ENCODE data around the gene WDR3.

The WDR3 gene

DNA sequence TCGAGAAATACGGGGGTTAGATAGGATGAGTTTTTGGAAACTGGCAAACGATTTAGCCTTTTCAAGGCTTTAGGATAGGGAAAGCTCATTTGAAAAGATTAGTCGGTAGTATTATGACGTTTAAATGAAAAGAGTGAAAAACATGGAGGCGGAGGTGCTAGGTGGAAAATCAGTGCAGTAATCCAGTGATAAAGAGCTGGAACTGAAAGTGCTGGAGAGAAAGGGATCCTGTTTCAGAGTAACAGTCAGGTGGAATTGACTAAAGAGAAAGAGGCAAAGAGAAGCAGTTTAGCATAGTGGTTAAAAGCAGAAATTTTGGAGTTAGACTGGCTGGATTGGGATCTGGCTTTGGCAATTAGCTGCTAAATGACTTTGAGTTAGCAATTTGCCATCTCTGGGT, 945 bp downstream of the WDR3 start:
- no peaks in the 10 kb centered on the region for H3K9me3 ChIP-seq (ENCODE audit: control insufficient read depth, low read length)
- H3K4me3 ChIP-seq (ENCODE audit: low read depth, low read length) = peak overlapping the region; percentile 91
- H3K9ac ChIP-seq = no peak overlapping the region
- no peaks in the 10 kb centered on the region for H3K27me3 ChIP-seq (ENCODE audit: control insufficient read depth, insufficient read depth, low read length)
- H3K27ac ChIP-seq = peak overlapping the region; percentile 64
- peak overlapping the region; percentile 73 for H3K4me2 ChIP-seq (ENCODE audit: low read length)
- TF ChIP-seq, protein P1, sequence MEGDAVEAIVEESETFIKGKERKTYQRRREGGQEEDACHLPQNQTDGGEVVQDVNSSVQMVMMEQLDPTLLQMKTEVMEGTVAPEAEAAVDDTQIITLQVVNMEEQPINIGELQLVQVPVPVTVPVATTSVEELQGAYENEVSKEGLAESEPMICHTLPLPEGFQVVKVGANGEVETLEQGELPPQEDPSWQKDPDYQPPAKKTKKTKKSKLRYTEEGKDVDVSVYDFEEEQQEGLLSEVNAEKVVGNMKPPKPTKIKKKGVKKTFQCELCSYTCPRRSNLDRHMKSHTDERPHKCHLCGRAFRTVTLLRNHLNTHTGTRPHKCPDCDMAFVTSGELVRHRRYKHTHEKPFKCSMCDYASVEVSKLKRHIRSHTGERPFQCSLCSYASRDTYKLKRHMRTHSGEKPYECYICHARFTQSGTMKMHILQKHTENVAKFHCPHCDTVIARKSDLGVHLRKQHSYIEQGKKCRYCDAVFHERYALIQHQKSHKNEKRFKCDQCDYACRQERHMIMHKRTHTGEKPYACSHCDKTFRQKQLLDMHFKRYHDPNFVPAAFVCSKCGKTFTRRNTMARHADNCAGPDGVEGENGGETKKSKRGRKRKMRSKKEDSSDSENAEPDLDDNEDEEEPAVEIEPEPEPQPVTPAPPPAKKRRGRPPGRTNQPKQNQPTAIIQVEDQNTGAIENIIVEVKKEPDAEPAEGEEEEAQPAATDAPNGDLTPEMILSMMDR (IDR thresholded peaks at IDR 0.05) = no peak
- peak overlapping the region; percentile 91 for H2AFZ ChIP-seq
- no peaks in the 10 kb centered on the region for H3K36me3 ChIP-seq (ENCODE audit: control insufficient read depth, insufficient read depth, low read length)
- peaks cover 7% of the 10 kb centered on the region for H3K4me1 ChIP-seq
- H3K79me2 ChIP-seq = peaks cover 13% of the 10 kb centered on the region

DNA sequence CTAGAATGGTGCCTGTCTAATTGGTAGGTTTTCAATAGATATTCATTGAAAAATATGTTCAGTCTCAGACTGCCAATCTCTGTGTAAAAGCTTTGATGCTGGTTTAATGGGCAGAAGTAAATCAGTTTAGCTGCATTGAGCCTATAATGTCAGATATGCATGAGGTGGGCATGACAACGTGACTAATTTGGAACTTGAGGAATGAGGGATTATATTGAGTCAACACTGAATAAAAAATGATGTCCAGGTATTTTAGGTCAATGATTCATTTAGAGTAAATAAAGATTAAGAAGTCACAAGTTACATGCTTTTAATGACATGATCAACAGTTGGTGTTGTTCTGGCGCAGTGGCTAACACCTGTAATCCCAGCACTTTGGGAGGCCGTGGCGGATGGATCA, 3.0 kb downstream of the WDR3 start:
- Histone ChIP-seq H2AFZ (no peak overlapping the region), H3K27ac (no peak overlapping the region), H3K36me3 (ENCODE audit: control insufficient read depth, insufficient read depth, low read length) (no peaks in the 10 kb centered on the region), H3K4me3 (ENCODE audit: low read depth, low read length) (no peak overlapping the region), H3K27me3 (ENCODE audit: control insufficient read depth, insufficient read depth, low read length) (no peaks in the 10 kb centered on the region), H3K9me3 (ENCODE audit: control insufficient read depth, low read length) (no peaks in the 10 kb centered on the region), H3K4me2 (ENCODE audit: low read length) (no peak overlapping the region), H3K79me2 (peaks cover 9% of the 10 kb centered on the region), H3K4me1 (peaks cover 5% of the 10 kb centered on the region), H3K9ac (no peak overlapping the region)
- TF ChIP-seq, protein P1 (IDR thresholded peaks at IDR 0.05) = no peak

DNA sequence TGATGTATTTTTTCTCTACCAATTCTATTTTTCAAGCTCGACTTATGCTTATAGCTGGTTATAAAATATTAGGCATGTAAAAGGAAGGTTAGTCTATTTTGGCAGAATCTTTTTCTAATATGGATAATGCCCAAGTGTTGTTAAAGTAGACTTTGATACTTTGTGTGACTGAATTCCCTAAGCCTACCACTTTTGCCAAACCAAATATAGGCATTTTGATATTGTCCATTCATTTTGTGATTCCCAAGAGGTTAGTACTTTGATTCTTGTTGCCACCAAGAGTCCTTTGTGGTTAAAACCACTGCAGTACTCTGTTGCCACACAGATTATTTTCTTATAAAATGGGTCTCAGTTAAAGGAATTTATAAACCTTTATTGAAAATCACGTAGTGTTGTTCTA, 4.2 kb downstream of the WDR3 start:
- no peaks in the 10 kb centered on the region for H3K36me3 ChIP-seq (ENCODE audit: control insufficient read depth, insufficient read depth, low read length)
- H3K9me3 ChIP-seq (ENCODE audit: control insufficient read depth, low read length) = no peaks in the 10 kb centered on the region
- TF ChIP-seq, protein P1 (IDR thresholded peaks at IDR 0.05) = no peak
- H3K27me3 ChIP-seq (ENCODE audit: control insufficient read depth, insufficient read depth, low read length) = no peaks in the 10 kb centered on the region
- H3K79me2 ChIP-seq = peaks cover 4% of the 10 kb centered on the region
- H3K27ac ChIP-seq = no peak overlapping the region
- H3K9ac ChIP-seq = no peak overlapping the region
- no peak overlapping the region for H3K4me2 ChIP-seq (ENCODE audit: low read length)
- H3K4me1 ChIP-seq = no peaks in the 10 kb centered on the region
- H3K4me3 ChIP-seq (ENCODE audit: low read depth, low read length) = no peak overlapping the region
- no peak overlapping the region for H2AFZ ChIP-seq

DNA sequence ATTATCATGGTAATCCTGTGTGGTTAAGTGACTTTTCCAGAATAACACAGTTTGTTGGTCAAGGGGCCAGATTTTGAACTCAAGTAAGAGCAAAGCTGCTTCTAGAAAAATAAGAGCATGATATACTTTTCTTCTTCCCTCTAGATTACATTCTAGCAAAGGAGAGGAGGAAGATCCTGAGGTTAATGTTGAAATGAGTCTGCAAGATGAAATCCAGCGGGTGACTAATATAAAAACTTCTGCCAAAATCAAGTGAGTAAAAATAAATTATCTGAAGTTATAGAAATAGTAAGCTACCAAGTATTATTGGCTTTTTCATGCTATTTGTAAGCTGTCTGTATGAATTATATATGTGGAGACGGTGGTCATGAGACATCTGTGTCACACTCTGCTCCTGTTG, 12.8 kb downstream of the WDR3 start:
- Histone ChIP-seq H3K4me2 (ENCODE audit: low read length) (no peak overlapping the region), H3K4me1 (no peaks in the 10 kb centered on the region), H3K27ac (no peak overlapping the region), H3K36me3 (ENCODE audit: control insufficient read depth, insufficient read depth, low read length) (no peaks in the 10 kb centered on the region), H3K9ac (no peak overlapping the region), H2AFZ (no peak overlapping the region), H3K4me3 (ENCODE audit: low read depth, low read length) (no peak overlapping the region), H3K79me2 (no peaks in the 10 kb centered on the region), H3K9me3 (ENCODE audit: control insufficient read depth, low read length) (no peaks in the 10 kb centered on the region), H3K27me3 (ENCODE audit: control insufficient read depth, insufficient read depth, low read length) (no peaks in the 10 kb centered on the region)
- TF ChIP-seq, protein P1 (IDR thresholded peaks at IDR 0.05) = no peak

DNA sequence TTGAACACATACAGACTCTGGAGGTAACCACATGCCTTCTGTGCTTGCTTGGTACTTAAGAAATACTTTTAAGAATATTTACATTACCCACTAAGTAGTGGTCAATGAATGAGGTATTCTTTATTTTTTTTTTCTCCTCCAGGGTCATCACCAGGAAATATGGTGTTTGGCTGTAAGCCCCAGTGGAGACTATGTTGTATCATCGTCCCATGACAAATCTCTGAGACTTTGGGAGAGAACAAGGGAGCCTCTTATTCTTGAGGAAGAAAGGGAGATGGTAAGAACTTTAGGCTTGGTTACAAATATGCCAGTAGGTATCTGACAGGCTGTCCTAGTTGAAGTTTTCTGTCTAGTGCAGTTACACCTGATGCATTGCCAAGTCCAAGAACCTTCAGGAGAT, 22.8 kb downstream of the WDR3 start:
- Histone ChIP-seq H2AFZ (no peak overlapping the region), H3K4me3 (ENCODE audit: low read depth, low read length) (no peak overlapping the region), H3K79me2 (no peaks in the 10 kb centered on the region), H3K4me2 (ENCODE audit: low read length) (no peak overlapping the region), H3K9me3 (ENCODE audit: control insufficient read depth, low read length) (no peaks in the 10 kb centered on the region), H3K4me1 (peaks cover 3% of the 10 kb centered on the region), H3K27ac (no peak overlapping the region), H3K9ac (no peak overlapping the region), H3K36me3 (ENCODE audit: control insufficient read depth, insufficient read depth, low read length) (no peaks in the 10 kb centered on the region), H3K27me3 (ENCODE audit: control insufficient read depth, insufficient read depth, low read length) (no peaks in the 10 kb centered on the region)
- TF ChIP-seq, protein P1 (IDR thresholded peaks at IDR 0.05) = no peak
